B cell (primary cell): ENCODE measurements around the gene C9orf40.

Source experiments
- EZH2 ChIP-seq: IDR thresholded peaks from 2 replicates; pipeline ENCODE4 v1.6.1; 2012; ENCODE audit warnings: borderline replicate concordance, low read depth, mild to moderate bottlenecking, moderate library complexity, low read length; ENCODE audit not compliant: insufficient read depth, poor library complexity, severe bottlenecking
- TF ChIP-seq, protein P1 (sequence below): fragments of 200-600 bp; IDR thresholded peaks from one replicate; pipeline ENCODE4 v1.8.0; 2022; ENCODE audit warnings: antibody characterized with exemption, mild to moderate bottlenecking

DNA sequence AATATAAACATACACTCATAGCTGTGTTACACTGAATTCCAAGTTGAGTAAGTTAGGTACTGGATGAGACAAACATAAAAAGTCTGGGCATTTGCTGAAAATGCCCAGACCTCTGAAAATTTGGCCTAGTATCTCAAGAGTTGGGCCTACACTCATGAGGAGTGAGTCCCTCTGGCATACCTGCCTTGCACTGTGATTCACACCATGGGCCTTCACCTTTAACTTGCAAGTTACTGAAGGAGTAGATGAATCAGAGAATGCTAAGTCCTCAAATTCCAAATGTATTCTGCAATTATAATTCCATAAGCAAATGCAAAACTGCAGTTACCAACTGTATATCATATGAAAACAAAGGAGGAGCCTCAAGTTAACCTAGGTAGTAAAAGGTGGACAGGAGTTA, 32.3 kb upstream of the C9orf40 start:
- TF ChIP-seq, protein P1, sequence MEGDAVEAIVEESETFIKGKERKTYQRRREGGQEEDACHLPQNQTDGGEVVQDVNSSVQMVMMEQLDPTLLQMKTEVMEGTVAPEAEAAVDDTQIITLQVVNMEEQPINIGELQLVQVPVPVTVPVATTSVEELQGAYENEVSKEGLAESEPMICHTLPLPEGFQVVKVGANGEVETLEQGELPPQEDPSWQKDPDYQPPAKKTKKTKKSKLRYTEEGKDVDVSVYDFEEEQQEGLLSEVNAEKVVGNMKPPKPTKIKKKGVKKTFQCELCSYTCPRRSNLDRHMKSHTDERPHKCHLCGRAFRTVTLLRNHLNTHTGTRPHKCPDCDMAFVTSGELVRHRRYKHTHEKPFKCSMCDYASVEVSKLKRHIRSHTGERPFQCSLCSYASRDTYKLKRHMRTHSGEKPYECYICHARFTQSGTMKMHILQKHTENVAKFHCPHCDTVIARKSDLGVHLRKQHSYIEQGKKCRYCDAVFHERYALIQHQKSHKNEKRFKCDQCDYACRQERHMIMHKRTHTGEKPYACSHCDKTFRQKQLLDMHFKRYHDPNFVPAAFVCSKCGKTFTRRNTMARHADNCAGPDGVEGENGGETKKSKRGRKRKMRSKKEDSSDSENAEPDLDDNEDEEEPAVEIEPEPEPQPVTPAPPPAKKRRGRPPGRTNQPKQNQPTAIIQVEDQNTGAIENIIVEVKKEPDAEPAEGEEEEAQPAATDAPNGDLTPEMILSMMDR: no peak
- TF ChIP-seq EZH2: no peak
